SH-SY5Y (cell line): ENCODE data around the gene ZC3H12A.

Source experiments
- GATA2 ChIP-seq: IDR thresholded peaks from 2 replicates; pipeline ENCODE4 v1.6.1; 2011; ENCODE audit warnings: mild to moderate bottlenecking, low read depth, low read length
- GATA3 ChIP-seq: IDR thresholded peaks from 2 replicates; pipeline ENCODE4 v1.6.1; 2011; ENCODE audit warnings: low read depth, mild to moderate bottlenecking, low read length, moderate library complexity

GRCh38 chr1:37495875-37496274 is 21.5 kb downstream of the ZC3H12A start:
- no peak for TF ChIP-seq GATA3
- TF ChIP-seq GATA2 = no peak
